ENCODE results near the gene GARNL3. TPM values are rescaled to one million over a fixed set of nuclear protein-coding genes. Genes with fewer than 3 reads are reported as not detected.

The GARNL3 gene
- total RNA-seq, 2 experiments from 2014 or later, result 3.8 to 4.2 TPM

GRCh38 chr9:127384901-127385300, 120.3 kb downstream of the GARNL3 start:
- TF ChIP-seq, protein P1, sequence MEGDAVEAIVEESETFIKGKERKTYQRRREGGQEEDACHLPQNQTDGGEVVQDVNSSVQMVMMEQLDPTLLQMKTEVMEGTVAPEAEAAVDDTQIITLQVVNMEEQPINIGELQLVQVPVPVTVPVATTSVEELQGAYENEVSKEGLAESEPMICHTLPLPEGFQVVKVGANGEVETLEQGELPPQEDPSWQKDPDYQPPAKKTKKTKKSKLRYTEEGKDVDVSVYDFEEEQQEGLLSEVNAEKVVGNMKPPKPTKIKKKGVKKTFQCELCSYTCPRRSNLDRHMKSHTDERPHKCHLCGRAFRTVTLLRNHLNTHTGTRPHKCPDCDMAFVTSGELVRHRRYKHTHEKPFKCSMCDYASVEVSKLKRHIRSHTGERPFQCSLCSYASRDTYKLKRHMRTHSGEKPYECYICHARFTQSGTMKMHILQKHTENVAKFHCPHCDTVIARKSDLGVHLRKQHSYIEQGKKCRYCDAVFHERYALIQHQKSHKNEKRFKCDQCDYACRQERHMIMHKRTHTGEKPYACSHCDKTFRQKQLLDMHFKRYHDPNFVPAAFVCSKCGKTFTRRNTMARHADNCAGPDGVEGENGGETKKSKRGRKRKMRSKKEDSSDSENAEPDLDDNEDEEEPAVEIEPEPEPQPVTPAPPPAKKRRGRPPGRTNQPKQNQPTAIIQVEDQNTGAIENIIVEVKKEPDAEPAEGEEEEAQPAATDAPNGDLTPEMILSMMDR (IDR thresholded peaks at IDR 0.05), result no peak
- Mint-ChIP-seq H3K36me3 (ENCODE audit: low read depth) (no peaks in the 10 kb centered on the region), H3K4me3 (no peak overlapping the region), H3K9me3 (peaks cover 2% of the 10 kb centered on the region), H3K27ac (no peak overlapping the region), H3K4me1 (ENCODE audit: low read depth) (peaks cover 27% of the 10 kb centered on the region), H3K27me3 (peaks cover 53% of the 10 kb centered on the region)
- intact Hi-C loops (cut with micrococcal nuclease), result no loop called here
- POLR2A ChIA-PET, result interaction anchor here (0.5 to 1.0 kb wide), 4 partner anchors 13 to 171 kb away, joined by 3 to 4 read pairs (median 3); no protein-coding TSS in a partner anchor
- CTCF ChIA-PET, result interaction anchor here (0.6 kb wide), 1 partner anchor 38 kb away, joined by 3 read pairs; no protein-coding TSS in a partner anchor
- no peak for DNase-seq
- ATAC-seq, result no peak

DNA sequence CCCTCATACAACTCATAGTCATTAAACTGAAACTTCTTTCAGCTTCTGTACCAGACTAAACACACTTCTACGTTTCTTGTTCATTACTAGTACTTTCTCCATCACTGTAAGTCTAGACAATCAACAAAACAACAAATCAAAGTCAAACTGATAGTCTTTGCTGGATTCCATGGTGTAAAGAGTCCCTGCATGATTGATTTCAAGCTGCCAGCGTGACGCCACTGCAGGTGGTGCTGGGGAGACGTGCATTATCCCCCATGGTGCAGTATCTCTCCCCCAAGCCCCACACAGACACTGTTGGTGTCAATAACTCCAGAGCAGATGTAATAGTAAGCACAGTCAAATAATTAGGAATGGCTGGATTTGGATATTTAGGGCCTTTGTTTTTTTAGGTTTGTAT, 121.7 kb downstream of the GARNL3 start:
- POLR2A ChIA-PET, result no interaction called here
- DNase-seq (no peak), ATAC-seq (no peak)
- Mint-ChIP-seq H3K27me3 (peaks cover 57% of the 10 kb centered on the region), H3K9me3 (no peaks in the 10 kb centered on the region), H3K4me3 (no peak overlapping the region), H3K27ac (no peak overlapping the region), H3K36me3 (ENCODE audit: low read depth) (no peaks in the 10 kb centered on the region), H3K4me1 (ENCODE audit: low read depth) (peaks cover 34% of the 10 kb centered on the region)
- TF ChIP-seq, protein P1 (IDR thresholded peaks at IDR 0.05), result no peak
- CTCF ChIA-PET, result no interaction called here
- intact Hi-C loops (cut with micrococcal nuclease), result no loop called here

DNA sequence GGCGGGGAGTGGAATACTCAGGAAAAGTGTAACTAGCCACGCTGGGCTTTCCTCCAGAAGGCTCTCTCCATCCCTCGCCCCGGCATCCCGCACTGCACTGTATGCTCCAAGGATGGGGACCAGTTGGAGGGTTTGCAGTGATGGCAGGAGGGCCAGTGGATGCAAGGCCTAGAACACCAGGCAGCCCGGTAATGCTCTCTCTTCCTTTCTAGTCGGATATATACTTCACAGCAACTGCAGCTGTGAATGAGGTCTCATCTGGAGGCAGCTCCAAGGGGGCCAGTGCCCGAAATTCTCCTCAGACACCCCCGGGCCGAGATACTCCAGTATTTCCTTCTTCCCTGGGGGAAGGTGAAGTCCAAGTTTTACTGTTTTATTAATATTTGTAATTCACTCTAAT, 122.4 kb downstream of the GARNL3 start:
- intact Hi-C loops (cut with micrococcal nuclease), result no loop called here
- CTCF ChIA-PET, result no interaction called here
- Mint-ChIP-seq H3K9me3 (no peaks in the 10 kb centered on the region), H3K36me3 (ENCODE audit: low read depth) (no peaks in the 10 kb centered on the region), H3K27ac (no peak overlapping the region), H3K4me1 (ENCODE audit: low read depth) (peaks cover 34% of the 10 kb centered on the region), H3K27me3 (peaks cover 57% of the 10 kb centered on the region), H3K4me3 (no peak overlapping the region)
- POLR2A ChIA-PET, result no interaction called here
- DNase-seq (no peak), ATAC-seq (no peak)
- TF ChIP-seq, protein P1 (IDR thresholded peaks at IDR 0.05), result no peak

DNA sequence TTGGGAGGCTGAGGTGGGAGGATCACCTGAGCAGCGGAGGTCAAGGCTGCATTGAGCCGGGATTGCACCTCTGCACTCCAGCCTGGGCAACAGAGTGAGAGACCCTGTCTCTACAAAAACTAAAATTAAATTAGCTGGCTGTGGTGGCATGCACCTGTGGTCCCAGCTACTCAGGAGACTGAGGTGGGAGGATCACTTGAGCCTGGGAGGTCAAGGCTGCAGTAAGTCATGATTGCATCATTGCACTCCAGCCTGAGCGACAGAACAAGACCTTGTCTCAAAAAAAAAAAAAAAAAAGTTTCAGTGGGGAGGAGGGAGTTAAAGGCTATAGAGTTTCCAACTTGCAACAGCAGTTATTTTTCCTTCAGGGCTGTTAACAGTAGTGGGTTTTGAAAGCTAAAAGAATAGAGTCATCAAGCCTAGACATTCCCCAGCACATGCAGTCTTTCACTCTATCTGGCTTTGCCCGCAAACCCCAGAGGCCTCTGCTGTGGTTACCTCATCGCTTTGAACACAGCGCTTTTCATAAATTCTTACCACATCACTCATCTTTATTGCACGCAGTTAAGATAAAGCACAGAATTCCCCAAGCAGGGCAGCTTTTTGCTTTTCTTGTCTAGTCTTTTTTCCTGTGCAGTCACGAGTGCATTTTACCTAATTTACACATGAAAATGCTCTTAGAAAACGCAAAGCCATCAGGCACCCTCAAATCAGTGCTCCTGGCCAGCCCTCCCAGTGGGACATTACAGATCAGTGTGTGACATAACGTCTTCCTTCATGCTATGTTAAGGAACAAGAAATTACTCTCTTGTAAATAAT, 123.7 kb downstream of the GARNL3 start:
- peaks cover 63% of the 10 kb centered on the region for H3K27me3 Mint-ChIP-seq
- POLR2A ChIA-PET, result interaction anchor here (0.7 to 3.3 kb wide), 6 partner anchors 9 to 164 kb away, joined by 3 to 27 read pairs (median 4); partner anchors contain the start of genes LRSAM1, RPL12, SLC2A8 and ZNF79

More for the DNA sequence above, 123.7 kb downstream of the GARNL3 start:
- Mint-ChIP-seq H3K9me3 (no peaks in the 10 kb centered on the region), H3K4me1 (ENCODE audit: low read depth) (peaks cover 34% of the 10 kb centered on the region), H3K36me3 (ENCODE audit: low read depth) (no peaks in the 10 kb centered on the region), H3K4me3 (no peak overlapping the region), H3K27ac (peak overlapping the region; percentile 60)
- intact Hi-C loops (cut with micrococcal nuclease), result loop anchor here (1.0 kb wide), 1 partner anchor 35 kb away; no protein-coding TSS in a partner anchor
- CTCF ChIA-PET, result interaction anchor here (0.6 to 1.5 kb wide), 5 partner anchors 36 to 531 kb away, joined by 3 to 5 read pairs (median 3); partner anchors contain the start of gene ZNF79
- ATAC-seq, result peak; percentile 95
- TF ChIP-seq, protein P1 (IDR thresholded peaks at IDR 0.05), result no peak
- DNase-seq, result peak; percentile 97
